Amygdala (tissue), 56 donors: ENCODE results near the gene TSNAX.

Experiments used
- DNase-seq, 56 donors: peaks; one replicate each; lab custom pipeline; 2025; lab: John Stamatoyannopoulos, UW

Gene TSNAX

DNA sequence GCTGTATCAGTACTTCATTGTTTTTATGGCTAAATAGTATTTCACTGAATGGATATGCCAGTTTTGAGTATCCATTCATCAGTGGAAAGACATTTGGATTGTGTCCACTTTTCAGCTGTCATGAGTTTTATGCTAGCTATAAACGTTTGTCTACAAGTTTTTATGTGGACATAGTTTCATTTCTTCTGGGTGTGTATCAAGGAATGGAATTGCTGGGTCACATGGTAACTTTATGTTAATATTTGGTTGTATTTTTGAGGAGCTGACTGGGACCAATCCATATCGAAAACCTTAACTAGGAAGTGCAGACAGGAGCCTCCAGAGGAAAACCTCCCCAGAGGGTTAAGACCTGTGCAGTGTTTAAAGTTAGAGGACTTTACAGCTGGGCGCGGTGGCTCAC is 66.3 kb downstream of the TSNAX start:
- no peak for DNase-seq

DNA sequence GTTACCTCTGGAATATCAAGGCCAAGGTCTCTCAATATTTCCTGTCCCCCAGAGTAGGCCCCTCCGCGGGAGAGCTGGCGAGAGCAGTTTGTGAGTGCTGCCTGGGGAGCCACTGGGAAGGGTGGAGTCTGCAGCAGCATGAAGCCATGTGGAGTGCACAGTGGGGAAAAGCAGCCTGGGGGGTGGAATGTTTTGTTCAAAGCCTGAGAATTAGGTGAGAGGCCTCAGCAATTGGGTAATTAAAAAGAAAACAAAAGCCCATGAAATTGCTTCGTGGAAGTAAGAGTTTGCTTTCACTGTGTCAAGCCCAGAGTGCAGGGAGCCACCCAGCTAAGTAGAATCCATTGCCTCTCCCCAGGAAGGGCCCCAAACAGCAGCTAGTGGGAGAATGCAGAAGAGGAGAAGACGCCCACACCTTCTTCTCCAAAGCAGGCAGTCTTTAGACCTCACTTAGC is 67.9 kb downstream of the TSNAX start:
- no peak for DNase-seq

DNA sequence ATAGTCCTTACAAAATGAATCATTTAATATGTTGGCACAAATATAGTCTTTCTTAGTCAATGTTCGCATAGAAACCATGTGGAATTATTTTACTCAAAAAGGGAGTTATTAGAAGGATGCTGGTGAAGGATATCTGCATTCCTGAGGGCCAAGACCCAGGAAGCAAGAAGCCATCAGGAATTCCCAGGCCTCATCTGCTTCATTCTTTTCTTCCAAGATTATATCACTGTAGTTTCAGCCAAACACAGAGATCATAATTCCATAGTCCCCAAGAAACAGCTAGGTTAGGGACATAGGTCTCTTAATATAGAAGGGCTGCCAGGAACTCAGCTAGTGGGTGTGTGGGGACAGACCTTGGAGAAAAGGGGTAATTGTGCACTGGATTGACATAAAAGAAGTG is 69.5 kb downstream of the TSNAX start:
- DNase-seq = no peak

DNA sequence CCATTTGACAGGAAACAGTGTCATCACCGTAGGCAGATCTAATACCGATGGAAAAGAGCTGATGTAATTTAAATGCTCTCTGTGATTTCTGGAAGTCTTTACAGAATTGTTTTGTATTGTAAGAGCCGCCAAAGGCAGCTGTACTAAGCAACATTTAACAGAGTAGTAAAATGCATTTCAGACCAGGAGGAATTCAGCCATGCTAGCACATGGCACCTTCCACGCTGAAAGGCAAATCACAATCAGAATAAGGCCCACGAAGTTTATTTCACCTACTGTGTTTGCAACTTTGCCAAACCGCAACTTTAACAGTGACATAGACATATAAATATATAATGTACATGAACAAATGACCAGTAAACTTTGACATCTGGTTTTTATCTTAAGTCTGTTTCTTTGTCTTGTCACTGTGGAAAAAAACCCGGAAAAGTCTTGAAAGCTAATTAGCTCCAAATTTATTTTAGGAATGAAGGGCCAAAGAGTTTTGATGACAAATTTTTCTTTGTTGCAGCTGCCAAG is 72.0 kb downstream of the TSNAX start:
- no peak for DNase-seq

DNA sequence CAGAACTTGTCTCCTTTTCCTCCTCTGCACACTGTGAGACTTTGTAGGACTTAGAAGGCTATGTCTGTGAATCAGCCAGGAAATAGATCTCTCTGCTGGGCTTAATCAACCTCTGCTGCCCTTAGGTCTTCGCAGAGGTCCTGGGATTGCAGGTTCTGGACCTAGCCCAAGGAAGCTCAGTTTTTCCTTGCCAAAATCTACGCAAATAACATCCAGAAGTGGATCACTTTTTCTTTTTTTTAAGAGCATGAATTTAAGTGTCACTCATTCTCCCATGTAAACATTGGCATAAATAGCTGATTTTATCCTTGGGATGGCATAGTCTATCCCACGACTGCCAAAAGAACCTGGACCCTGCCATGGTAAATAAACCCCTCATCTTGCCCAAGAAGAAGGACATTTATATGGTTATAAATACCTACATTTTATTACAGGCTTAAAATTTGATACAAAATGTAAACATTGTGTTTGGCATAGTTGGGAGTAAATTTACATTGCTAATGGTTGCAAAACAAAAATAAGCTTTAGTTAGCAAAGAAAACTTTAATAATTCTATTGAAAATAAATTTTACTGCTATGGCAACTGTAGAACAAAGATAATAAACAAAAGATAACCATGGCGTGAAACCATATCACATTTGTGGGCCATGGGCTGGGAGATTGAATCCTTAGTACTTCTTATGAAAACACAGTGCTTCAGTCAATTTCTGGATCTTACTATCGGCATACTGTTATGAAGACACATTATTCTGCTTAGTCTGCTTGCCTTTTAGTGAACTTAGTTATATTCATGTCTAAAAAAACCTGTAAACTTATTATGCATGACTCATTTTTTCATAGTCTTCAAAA is 73.6 kb downstream of the TSNAX start:
- DNase-seq = no peak

DNA sequence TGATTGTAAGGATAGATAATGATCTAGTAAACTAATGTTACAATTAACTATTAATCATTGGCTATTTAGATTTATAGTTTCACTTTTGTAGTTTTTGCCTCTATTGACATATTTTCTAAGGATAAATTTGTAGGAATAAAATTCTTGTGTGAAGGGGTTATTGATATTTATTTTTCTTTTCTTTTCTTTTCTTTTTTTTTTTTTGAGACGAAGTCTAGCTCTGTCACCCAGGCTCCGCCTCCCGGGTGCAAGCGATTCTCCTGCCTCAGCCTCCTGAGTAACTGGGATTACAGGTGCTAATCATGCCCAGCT is 74.2 kb downstream of the TSNAX start:
- no peak for DNase-seq

DNA sequence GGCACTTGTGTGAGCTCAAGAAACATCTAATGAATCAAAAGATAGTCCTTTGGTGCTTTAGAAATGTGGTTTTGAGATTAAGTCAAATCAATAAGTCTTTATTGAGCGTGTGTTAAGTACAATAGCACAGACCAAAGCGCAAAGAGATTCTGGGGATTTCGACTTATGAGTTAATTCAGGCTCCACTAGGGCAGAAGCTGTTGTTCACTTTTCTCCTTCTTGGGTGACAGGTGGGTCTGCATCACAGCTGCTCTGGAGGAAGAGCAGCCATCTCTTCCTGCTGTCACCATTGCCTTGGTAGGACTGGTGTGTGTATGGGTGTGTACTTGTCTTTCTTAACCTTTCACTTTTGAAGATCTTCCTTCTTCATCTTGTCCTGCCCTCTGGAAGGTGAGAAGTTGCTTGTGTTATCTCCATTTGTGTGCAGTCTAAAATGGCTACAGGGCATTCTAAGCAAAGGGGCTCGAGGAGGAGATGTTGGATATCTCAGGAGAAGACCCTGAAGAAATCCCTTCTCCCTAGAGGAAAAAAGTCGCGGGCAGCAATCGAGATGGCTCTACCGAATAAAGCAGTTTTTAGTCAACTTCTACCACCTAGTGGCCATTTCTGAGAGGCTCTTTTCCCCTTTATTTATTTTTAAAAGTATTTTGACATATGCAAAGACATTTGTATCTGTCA is 75.3 kb downstream of the TSNAX start:
- peak in 19 of 56 donors; percentile 6 to 65 (median 15) for DNase-seq

DNA sequence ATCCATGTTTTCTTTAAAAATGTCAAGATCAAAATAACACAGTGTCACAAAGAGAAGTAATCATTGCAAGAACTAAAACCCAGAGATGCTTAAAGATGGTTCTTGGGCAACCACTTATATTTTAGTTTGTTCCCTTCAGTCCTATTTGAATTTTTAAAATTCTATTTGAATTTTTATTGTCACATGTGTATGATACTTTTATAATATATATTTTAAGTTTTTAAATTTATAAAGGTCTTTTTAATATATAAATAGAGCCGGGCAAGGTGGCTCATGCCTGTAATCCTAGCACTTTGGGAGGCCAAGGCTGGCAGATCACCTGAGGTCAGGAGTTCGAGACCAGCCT is 75.8 kb downstream of the TSNAX start:
- no peak for DNase-seq

DNA sequence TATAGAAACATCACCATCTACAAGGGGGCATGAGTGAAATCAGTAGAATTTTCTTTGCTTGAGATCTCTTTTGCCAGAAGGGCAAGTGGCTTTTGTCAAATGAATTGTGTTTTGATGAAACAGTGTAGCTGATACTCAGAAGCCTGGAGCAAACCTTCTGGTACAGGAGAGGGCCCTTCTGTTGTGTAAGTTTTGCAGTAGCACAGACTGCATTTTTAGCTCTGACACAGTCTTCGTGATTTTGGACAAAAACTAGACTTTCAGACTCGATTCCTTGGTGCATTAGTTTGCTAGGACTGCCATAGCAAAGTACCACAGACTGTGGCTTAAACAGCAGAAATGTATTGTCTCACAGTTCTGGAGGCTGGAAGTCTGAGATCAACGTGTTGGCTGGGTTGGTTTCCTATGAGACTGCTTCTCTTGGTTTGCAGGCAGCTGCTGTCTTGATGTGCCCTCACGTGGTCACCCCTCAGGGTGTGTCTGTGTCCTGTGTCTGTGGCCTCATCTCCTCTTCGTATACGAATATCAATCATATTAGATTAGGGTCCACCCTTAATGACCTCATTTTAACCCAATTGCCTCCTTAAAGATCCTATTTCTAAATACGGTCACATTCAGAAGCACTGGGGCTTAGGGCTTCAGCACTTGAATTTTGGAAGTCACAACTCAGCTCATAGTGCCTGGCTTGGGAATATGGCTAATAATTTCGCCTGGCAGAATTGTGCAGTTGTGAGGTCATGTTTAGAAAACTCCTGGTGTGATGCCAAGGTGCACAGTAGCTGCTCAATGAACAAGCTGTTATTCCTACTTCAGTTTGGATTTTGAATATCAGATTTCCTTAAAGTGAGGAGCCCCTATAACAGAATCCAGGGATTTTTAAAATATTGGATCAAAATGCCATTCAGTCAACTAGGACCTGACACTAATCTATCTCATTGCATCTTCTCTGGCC is 77.0 kb downstream of the TSNAX start:
- DNase-seq = no peak

DNA sequence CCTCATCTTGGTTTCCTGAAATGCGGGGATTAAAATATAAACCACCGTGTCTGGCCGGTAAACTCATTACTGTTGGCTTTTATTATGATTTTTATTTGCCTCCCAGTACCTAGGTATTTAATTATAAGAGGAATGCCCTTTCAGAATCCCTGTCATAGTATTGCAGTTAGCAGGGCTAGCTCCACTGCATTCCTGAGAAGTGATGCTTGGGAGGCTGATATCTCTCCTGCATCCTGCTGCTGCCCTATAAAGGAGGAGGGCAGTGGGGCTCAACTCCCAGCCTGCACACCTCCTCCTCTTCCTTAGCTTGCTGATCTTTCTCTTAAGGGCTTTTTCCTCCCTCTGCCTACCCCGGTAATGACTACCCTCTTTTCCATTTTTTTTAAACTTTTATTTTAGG is 78.2 kb downstream of the TSNAX start:
- no peak for DNase-seq

DNA sequence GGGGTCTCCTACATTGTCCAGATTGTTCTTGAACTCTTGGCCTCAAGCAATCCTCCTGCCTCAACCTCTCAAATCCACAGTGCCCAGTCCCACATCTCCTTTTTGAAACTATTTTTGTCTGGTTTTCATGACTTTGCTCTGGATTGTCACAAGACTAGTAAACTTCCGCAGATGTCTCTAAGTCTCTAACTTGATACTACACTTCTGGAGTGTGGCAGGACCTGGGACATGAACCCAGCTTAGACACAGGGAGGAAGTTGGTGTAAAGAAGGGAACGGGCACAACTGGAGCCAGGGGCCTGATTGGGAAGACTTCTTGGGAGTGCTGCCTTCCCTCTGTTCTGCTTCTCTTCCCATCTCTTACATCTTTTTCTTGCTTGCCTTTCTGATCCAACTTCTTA is 81.9 kb downstream of the TSNAX start:
- DNase-seq = no peak

DNA sequence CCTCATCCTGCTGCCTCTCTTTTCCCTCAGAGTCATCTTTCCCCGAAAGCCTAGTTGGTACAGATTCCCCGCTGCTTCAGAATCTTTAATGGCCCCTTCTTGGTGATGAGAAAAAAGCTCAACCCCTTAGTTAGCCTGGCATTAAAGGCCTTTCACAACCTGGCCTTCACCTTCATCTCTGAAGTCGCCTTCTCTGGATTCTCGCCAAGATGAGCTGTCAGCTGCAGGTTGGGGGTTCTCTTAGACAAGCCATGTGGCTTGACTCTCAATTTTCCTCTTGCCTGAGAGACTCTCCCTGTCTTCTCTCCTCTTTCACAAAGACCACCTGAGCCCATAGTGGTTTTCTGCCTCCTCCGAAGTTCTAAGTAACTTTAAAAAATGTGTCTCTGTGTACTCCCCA is 82.6 kb downstream of the TSNAX start:
- DNase-seq = no peak

DNA sequence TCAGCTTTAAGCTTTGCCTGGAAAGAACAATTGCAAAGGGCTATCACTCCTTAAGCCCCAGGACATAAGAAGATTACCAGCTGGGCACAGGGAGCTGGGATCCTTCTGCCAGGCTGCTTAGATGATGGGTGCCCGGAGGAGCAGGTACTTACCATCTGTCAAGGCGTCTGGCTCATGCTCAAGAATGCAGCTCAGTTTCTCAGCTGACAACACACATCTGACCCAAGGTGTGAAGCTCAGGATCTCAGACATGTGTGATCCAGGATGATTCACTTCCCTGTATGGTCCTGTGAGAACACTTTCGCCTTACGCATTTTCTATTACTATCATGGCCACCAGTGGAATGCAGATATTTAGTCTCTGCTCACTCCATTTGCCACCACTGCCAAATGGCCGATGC is 83.4 kb downstream of the TSNAX start:
- DNase-seq = peak in 1 of 56 donors; percentile 1

DNA sequence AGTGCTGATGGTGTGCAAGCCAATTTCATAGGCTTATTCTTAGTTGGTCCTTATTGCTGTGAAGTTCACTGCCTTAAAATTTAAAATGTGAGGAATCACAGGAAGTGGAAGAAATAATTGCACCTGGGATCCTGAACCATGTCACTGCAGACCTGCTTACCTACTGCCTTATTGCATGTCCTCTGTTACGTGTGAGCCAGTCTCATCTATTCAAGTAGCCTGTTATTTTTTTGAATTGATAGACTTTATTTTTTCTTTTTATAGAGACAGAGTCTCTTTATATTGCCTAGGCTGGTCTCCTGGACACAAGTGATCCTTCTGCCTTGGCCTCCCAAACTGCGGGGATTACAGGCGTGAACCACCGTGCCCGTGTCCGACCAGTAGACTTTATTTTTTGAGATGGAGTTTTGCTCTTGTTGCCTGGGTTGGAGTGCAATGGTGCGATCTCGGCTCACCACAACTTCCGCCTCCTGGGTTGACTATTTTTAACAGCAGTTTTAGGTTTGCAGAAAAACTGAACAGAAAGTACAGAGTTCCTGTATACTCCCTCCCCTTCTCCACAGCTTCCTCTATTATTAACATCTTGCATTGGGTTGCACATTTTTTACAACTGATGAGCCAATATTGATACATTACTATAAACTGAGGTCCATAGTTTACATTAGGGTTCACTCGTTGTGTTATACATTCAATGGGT is 84.1 kb downstream of the TSNAX start:
- DNase-seq = peak in 5 of 56 donors; percentile 4 to 40 (median 12)

DNA sequence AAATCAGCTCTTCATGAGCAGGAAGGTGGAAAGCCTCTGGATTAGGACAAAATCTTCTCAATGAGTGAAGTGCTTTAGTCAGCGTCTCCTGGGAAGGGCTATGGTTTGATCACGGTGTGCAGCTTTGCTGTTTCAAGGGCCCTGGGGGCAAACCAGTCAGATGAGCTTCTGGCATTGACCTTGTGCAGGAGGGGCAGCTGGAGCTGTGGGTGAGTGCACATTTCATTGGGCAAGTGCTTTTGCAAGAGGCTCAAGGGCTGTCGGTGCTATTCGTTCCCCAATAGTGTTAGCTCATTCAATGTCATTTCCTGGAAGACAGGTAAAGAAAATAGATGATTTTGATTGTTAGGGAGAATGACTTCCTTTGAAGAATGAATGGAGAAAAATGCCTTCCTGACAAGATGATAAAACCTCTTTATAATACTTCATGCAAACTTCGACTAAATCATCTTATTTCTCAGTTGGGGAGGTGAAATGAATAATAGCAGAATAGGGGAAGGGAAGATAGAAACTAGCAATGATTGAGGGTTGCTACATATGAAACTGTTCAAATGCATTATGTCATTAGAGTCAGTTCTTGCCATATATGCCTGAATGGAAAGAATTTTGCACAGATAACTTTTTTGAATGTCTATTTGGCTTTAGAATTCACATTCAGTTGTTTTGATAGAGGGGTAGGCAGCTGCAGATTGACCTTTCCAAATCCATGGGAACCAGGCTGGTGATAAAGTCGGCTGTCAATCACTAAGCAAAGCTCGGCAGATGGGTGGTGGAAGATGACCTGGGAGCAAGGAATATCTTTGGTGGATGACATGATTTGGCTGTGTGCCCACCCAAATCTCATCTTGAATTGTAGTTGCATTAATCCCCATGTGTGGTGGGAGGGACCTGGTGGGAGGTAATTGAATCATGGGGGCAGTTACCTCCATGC is 85.2 kb downstream of the TSNAX start:
- DNase-seq = no peak
